ENCODE measurements around the gene ITGA11.

ITGA11 gene

DNA sequence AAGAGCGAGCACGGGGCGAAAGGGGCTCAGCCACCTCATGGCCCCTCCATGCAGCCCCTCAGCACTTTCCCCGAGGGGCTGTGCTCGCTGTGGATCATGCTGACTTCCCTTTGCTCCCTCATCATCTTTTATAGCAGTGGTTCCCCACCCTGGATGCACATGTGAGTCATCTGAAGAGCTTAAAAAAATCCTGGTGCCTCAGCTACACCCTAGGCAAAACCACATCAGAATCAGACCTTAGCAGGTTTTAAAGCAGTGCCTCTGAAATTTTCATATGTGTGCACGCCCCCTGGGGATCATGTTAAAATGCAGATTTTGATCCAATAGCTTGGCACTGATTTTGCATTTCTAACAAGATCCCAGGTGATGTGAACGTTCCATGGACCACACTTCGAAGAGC lies 103.5 kb downstream of the ITGA11 start:
- Histone ChIP-seq H3K9me3 (no peaks in the 10 kb centered on the region), H3K27me3 (ENCODE audit: low read depth) (peaks cover 82% of the 10 kb centered on the region), H3K4me1 (no peaks in the 10 kb centered on the region), H3K36me3 (replicated peaks) (no peaks in the 10 kb centered on the region), H3K4me3 (no peak overlapping the region)
- in situ Hi-C loops (cut with MboI; ENCODE audit: low sequenced_read_pairs) = no loop called here
- DNase-seq (ENCODE audit: low spot score in 2 of 2) = no peak

GRCh38 chr15:68326711-68327354 lies 105.1 kb downstream of the ITGA11 start:
- DNase-seq (ENCODE audit: low spot score in 2 of 2) = no peak
- H3K9me3 ChIP-seq = no peaks in the 10 kb centered on the region
- in situ Hi-C loops (cut with MboI; ENCODE audit: low sequenced_read_pairs) = no loop called here

GRCh38 chr15:68325726-68326125 lies 106.2 kb downstream of the ITGA11 start:
- Histone ChIP-seq H3K4me1 (no peaks in the 10 kb centered on the region), H3K9me3 (no peaks in the 10 kb centered on the region), H3K4me3 (no peak overlapping the region), H3K36me3 (replicated peaks) (no peaks in the 10 kb centered on the region), H3K27me3 (ENCODE audit: low read depth) (peaks cover 68% of the 10 kb centered on the region)
- in situ Hi-C loops (cut with MboI; ENCODE audit: low sequenced_read_pairs) = no loop called here
- DNase-seq (ENCODE audit: low spot score in 2 of 2) = no peak

More at GRCh38 chr15:68326711-68327354, 105.1 kb downstream of the ITGA11 start:
- no peaks in the 10 kb centered on the region for H3K36me3 ChIP-seq (replicated peaks)
- peaks cover 79% of the 10 kb centered on the region for H3K27me3 ChIP-seq (ENCODE audit: low read depth)
- H3K4me1 ChIP-seq = no peaks in the 10 kb centered on the region
- H3K4me3 ChIP-seq = no peak overlapping the region

GRCh38 chr15:68322796-68323195 lies 109.2 kb downstream of the ITGA11 start:
- in situ Hi-C loops (cut with MboI; ENCODE audit: low sequenced_read_pairs) = loop anchor here (25.0 kb wide), 1 partner anchor 565 kb away; no protein-coding TSS in a partner anchor
- no peaks in the 10 kb centered on the region for H3K4me1 ChIP-seq
- no peak for DNase-seq (ENCODE audit: low spot score in 2 of 2)
- H3K36me3 ChIP-seq (replicated peaks) = no peaks in the 10 kb centered on the region
- peaks cover 44% of the 10 kb centered on the region for H3K27me3 ChIP-seq (ENCODE audit: low read depth)
- no peaks in the 10 kb centered on the region for H3K9me3 ChIP-seq
- H3K4me3 ChIP-seq = no peak overlapping the region

GRCh38 chr15:68321229-68321628 lies 110.7 kb downstream of the ITGA11 start:
- Histone ChIP-seq H3K4me1 (no peaks in the 10 kb centered on the region), H3K27me3 (ENCODE audit: low read depth) (peaks cover 31% of the 10 kb centered on the region), H3K4me3 (no peak overlapping the region), H3K36me3 (replicated peaks) (no peaks in the 10 kb centered on the region), H3K9me3 (no peaks in the 10 kb centered on the region)
- in situ Hi-C loops (cut with MboI; ENCODE audit: low sequenced_read_pairs) = loop anchor here (25.0 kb wide), 1 partner anchor 566 kb away; no protein-coding TSS in a partner anchor
- DNase-seq (ENCODE audit: low spot score in 2 of 2) = no peak

GRCh38 chr15:68319997-68320396 lies 112.0 kb downstream of the ITGA11 start:
- H3K9me3 ChIP-seq = no peaks in the 10 kb centered on the region
- no peak for DNase-seq (ENCODE audit: low spot score in 2 of 2)
- no peaks in the 10 kb centered on the region for H3K4me1 ChIP-seq
- peaks cover 19% of the 10 kb centered on the region for H3K27me3 ChIP-seq (ENCODE audit: low read depth)
- in situ Hi-C loops (cut with MboI; ENCODE audit: low sequenced_read_pairs) = loop anchor here (25.0 kb wide), 1 partner anchor 567 kb away; no protein-coding TSS in a partner anchor
- no peak overlapping the region for H3K4me3 ChIP-seq
- no peaks in the 10 kb centered on the region for H3K36me3 ChIP-seq (replicated peaks)

DNA sequence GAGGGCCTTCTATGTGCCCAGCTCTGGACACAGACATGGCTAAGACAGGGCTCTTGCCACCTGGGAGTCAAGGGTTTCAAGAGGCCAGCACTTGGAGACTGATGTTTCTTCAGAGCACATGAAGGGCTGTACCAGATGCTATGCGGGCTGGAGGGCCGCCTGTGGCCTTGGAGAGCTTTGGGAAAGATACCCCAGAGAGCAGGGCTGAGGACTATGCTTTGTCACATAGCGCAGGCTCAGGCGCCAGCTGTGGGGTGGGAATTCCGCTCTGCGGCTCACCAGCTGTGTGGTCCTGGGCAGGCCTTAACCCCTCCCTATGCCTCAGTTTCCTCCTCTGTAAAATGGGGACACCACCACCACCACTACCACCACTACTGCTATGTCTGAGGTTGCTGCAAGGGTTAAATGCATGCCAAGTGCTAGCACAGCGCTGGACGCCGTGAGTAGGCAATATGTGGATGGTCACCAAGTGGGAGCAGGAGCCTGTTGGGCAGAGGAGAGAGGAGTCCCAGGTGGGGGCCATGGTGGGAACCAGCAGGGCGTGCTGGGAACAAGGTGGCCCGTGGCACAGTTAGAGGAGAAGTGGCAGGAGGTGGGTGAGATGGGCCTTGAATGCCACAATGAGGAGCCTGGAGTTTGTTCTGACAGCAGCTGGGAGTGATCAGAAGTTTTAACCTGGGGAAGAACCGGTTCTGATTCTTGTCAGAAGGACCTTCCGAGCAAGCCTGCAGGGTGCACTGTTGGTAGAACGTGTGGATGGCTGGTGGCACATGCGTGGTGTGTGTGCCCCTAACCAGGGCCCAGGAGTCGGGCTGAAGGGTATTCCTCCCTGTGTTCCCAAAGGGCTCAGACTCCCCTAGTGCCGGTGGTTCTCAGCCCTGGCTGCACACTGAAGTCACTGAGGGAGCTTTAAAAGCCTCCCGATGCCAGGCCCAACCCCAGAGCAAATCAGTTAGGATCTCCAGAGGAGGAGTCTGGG lies 112.7 kb downstream of the ITGA11 start:
- Histone ChIP-seq H3K27me3 (ENCODE audit: low read depth) (peaks cover 12% of the 10 kb centered on the region), H3K36me3 (replicated peaks) (no peaks in the 10 kb centered on the region), H3K4me1 (no peaks in the 10 kb centered on the region), H3K9me3 (no peaks in the 10 kb centered on the region), H3K4me3 (no peak overlapping the region)
- DNase-seq (ENCODE audit: low spot score in 2 of 2) = no peak
- in situ Hi-C loops (cut with MboI; ENCODE audit: low sequenced_read_pairs) = loop anchor here (25.0 kb wide), 1 partner anchor 568 kb away; no protein-coding TSS in a partner anchor

GRCh38 chr15:68318008-68318835 lies 113.7 kb downstream of the ITGA11 start:
- no peaks in the 10 kb centered on the region for H3K36me3 ChIP-seq (replicated peaks)
- H3K27me3 ChIP-seq (ENCODE audit: low read depth) = peaks cover 4% of the 10 kb centered on the region
- H3K4me1 ChIP-seq = no peaks in the 10 kb centered on the region
- in situ Hi-C loops (cut with MboI; ENCODE audit: low sequenced_read_pairs) = loop anchor here (25.0 kb wide), 1 partner anchor 569 kb away; no protein-coding TSS in a partner anchor
- H3K4me3 ChIP-seq = no peak overlapping the region
- no peaks in the 10 kb centered on the region for H3K9me3 ChIP-seq
- no peak for DNase-seq (ENCODE audit: low spot score in 2 of 2)

- DNase-seq (ENCODE audit: low spot score in 2 of 2) = no peak
- Histone ChIP-seq H3K27me3 (ENCODE audit: low read depth) (no peaks in the 10 kb centered on the region), H3K9me3 (no peaks in the 10 kb centered on the region), H3K4me1 (no peaks in the 10 kb centered on the region), H3K36me3 (replicated peaks) (no peaks in the 10 kb centered on the region), H3K4me3 (no peak overlapping the region)
- in situ Hi-C loops (cut with MboI; ENCODE audit: low sequenced_read_pairs) = loop anchor here (25.0 kb wide), 1 partner anchor 570 kb away; no protein-coding TSS in a partner anchor
Measured at GRCh38 chr15:68317281-68318007, 114.5 kb downstream of the ITGA11 start.

GRCh38 chr15:68316061-68316804 lies 115.7 kb downstream of the ITGA11 start:
- peak; percentile 44 to 73 for DNase-seq (ENCODE audit: low spot score in 2 of 2)
- in situ Hi-C loops (cut with MboI; ENCODE audit: low sequenced_read_pairs) = loop anchor here (25.0 kb wide), 1 partner anchor 571 kb away; no protein-coding TSS in a partner anchor
- Histone ChIP-seq H3K36me3 (replicated peaks) (no peaks in the 10 kb centered on the region), H3K4me3 (no peak overlapping the region), H3K4me1 (no peaks in the 10 kb centered on the region), H3K9me3 (no peaks in the 10 kb centered on the region), H3K27me3 (ENCODE audit: low read depth) (no peaks in the 10 kb centered on the region)

- in situ Hi-C loops (cut with MboI; ENCODE audit: low sequenced_read_pairs) = loop anchor here (25.0 kb wide), 1 partner anchor 572 kb away; no protein-coding TSS in a partner anchor
- Histone ChIP-seq H3K4me3 (no peak overlapping the region), H3K27me3 (ENCODE audit: low read depth) (no peaks in the 10 kb centered on the region), H3K36me3 (replicated peaks) (no peaks in the 10 kb centered on the region), H3K4me1 (no peaks in the 10 kb centered on the region), H3K9me3 (no peaks in the 10 kb centered on the region)
- peak in 1 of 2 experiments; percentile 19 for DNase-seq (ENCODE audit: low spot score in 2 of 2)
Measured at GRCh38 chr15:68315495-68316031, 116.4 kb downstream of the ITGA11 start.

DNA sequence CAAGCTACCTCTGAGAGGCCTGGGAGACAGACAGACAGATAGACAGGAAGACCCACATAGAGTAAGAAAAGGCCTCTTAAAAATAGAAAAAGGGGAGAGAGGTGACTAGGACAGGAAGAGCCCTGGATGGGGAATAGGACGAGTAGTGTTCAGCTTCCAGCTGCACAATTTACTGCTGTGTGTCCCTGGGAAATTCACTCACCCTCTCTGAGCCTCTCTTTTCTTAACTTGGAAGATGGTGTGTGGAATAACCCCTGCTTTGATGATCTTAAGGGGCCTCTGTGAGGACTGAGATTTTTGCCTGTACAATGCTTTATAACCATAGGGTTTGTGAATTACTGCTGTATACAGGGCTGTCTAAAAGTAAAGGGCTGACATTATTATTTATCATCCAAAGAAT lies 116.9 kb downstream of the ITGA11 start:
- no peaks in the 10 kb centered on the region for H3K36me3 ChIP-seq (replicated peaks)
- no peaks in the 10 kb centered on the region for H3K4me1 ChIP-seq
- no peaks in the 10 kb centered on the region for H3K27me3 ChIP-seq (ENCODE audit: low read depth)
- peak in 1 of 2 experiments; percentile 4 for DNase-seq (ENCODE audit: low spot score in 2 of 2)
- in situ Hi-C loops (cut with MboI; ENCODE audit: low sequenced_read_pairs) = loop anchor here (25.0 kb wide), 1 partner anchor 572 kb away; no protein-coding TSS in a partner anchor
- no peaks in the 10 kb centered on the region for H3K9me3 ChIP-seq
- H3K4me3 ChIP-seq = no peak overlapping the region

Measured in HAP-1 (cell line).